CD4-positive, CD25-positive, alpha-beta regulatory T cell (primary cell): Measurements from ENCODE around the gene OTOA. TPM values are rescaled to one million over a fixed set of nuclear protein-coding genes. Genes with fewer than 3 reads are reported as not detected.
"Not testable (repeated sequence)": the region's sequence is repeated elsewhere in the genome, so short reads cannot be mapped to it uniquely, and the experiment has no call there.

ENCODE experiments used
- ATAC-seq, 2 donors: fragments of 150-1000 bp; cut with Tn5 transposase; one replicate each; pipeline ENCODE4 v1.10.0; 2021; ENCODE audit warnings: low read depth in 2 of 2, moderate number of reproducible peaks in 2 of 2, moderate library complexity in 1 of 2
- DNase-seq, 3 donors: peaks; one replicate each; pipeline versions ENCODE4 v3.0.0 to v3.0.0-alpha.2; 2012 to 2022; ENCODE audit warnings: mixed read lengths in 1 of 3
- H3K27ac ChIP-seq: one replicate; pipeline ENCODE4 v1.7.0; 2013; ENCODE audit warnings: mild to moderate bottlenecking, low read length; ENCODE audit not compliant: insufficient read depth, poor library complexity, severe bottlenecking
- H3K27me3 ChIP-seq: one replicate; pipeline ENCODE4 v1.7.0; 2013; ENCODE audit warnings: low read length; ENCODE audit not compliant: control insufficient read depth, insufficient read depth
- H3K36me3 ChIP-seq: one replicate; pipeline ENCODE4 v1.7.0; 2013; ENCODE audit warnings: mild to moderate bottlenecking, low read length, moderate library complexity; ENCODE audit not compliant: control insufficient read depth, insufficient read depth
- H3K4me1 ChIP-seq: 2 replicates; pipeline ENCODE4 v1.7.0; 2013; ENCODE audit warnings: mild to moderate bottlenecking, low read length; ENCODE audit not compliant: insufficient read depth, control insufficient read depth, poor library complexity, severe bottlenecking
- H3K4me3 ChIP-seq: one replicate; pipeline ENCODE4 v1.7.0; 2013; ENCODE audit warnings: low read depth, mild to moderate bottlenecking, low read length, moderate library complexity
- H3K9me3 ChIP-seq, 2 experiments: 1 replicate in 1 of 2; 2 replicates in 1 of 2; pipeline ENCODE4 v1.7.0; 2013; ENCODE audit warnings: low read length in 2 of 2, mild to moderate bottlenecking in 1 of 2, moderate library complexity in 1 of 2; ENCODE audit not compliant: control insufficient read depth in 2 of 2
- H3K27ac Mint-ChIP-seq, 3 donors: one replicate each; pipeline ENCODE4 v1.8.0; 2020 to 2022; ENCODE audit warnings: mild to moderate bottlenecking in 3 of 3, mixed read lengths in 3 of 3, moderate library complexity in 2 of 3
- H3K27me3 Mint-ChIP-seq: one replicate; pipeline ENCODE4 v1.8.0; 2022; ENCODE audit warnings: mild to moderate bottlenecking, mixed read lengths
- H3K36me3 Mint-ChIP-seq: one replicate; pipeline ENCODE4 v1.8.0; 2020; ENCODE audit warnings: mixed read lengths
- H3K4me1 Mint-ChIP-seq, 4 donors: one replicate each; pipeline ENCODE4 v1.8.0; 2020 to 2022; ENCODE audit warnings: mixed read lengths in 4 of 4, mild to moderate bottlenecking in 1 of 4
- H3K4me3 Mint-ChIP-seq, 4 donors: one replicate each; pipeline ENCODE4 v1.8.0; 2020 to 2022; ENCODE audit warnings: mild to moderate bottlenecking in 4 of 4, mixed read lengths in 4 of 4, moderate library complexity in 3 of 4
- H3K9me3 Mint-ChIP-seq, 7 donors: one replicate each; pipeline ENCODE4 v1.8.0; 2020 to 2022; ENCODE audit warnings: mixed read lengths in 7 of 7, mild to moderate bottlenecking in 3 of 7, moderate library complexity in 2 of 7
- polyA plus RNA-seq, 4 donors: library from polyadenylated mRNA; unstranded; fragments of 300-500 nt; fragmentation: Illumina TruSeq; gene quantifications; one replicate each; pipeline ENCODE4 v1.2.3, GENCODE V29; 2021
- total RNA-seq: library from RNA; stranded (reverse); gene quantifications from one replicate; pipeline ENCODE4 v1.2.3, GENCODE V29; 2022

OTOA gene
- total and polyA plus RNA-seq, 5 donors from 2014 or later: not detected

GRCh38 chr16:21793310-21793709 lies 129.5 kb downstream of the OTOA start:
- H3K27me3 ChIP-seq, H3K4me1 ChIP-seq, H3K4me1 Mint-ChIP-seq, H3K36me3 ChIP-seq, H3K9me3 ChIP-seq, ATAC-seq, H3K4me3 Mint-ChIP-seq, H3K9me3 Mint-ChIP-seq, H3K36me3 Mint-ChIP-seq, DNase-seq, H3K27me3 Mint-ChIP-seq, H3K27ac ChIP-seq, H3K27ac Mint-ChIP-seq, H3K4me3 ChIP-seq: not testable (repeated sequence)

GRCh38 chr16:21798601-21799000 lies 134.8 kb downstream of the OTOA start:
- not testable (repeated sequence) for H3K27ac ChIP-seq, H3K4me3 ChIP-seq, H3K27me3 ChIP-seq, H3K27ac Mint-ChIP-seq, H3K4me1 ChIP-seq, H3K27me3 Mint-ChIP-seq, H3K36me3 ChIP-seq, DNase-seq, H3K4me3 Mint-ChIP-seq, H3K4me1 Mint-ChIP-seq, H3K9me3 Mint-ChIP-seq, H3K9me3 ChIP-seq, ATAC-seq
- H3K36me3 Mint-ChIP-seq: peaks cover 11% of the 10 kb centered on the region

GRCh38 chr16:21801538-21802374 lies 138.0 kb downstream of the OTOA start:
- H3K36me3 Mint-ChIP-seq, H3K27ac ChIP-seq, H3K9me3 Mint-ChIP-seq, H3K4me3 ChIP-seq, H3K27me3 ChIP-seq, H3K4me1 ChIP-seq, H3K4me1 Mint-ChIP-seq, H3K27me3 Mint-ChIP-seq, H3K4me3 Mint-ChIP-seq, H3K9me3 ChIP-seq, H3K36me3 ChIP-seq: not testable (repeated sequence)
- DNase-seq: peak in 1 of 3 donors; percentile 48
- ATAC-seq: peak; percentile 55 to 58
- H3K27ac Mint-ChIP-seq: peak overlapping the region; percentile 32 to 34 (median 33)

- not testable (repeated sequence) for ATAC-seq, H3K27ac ChIP-seq, DNase-seq, H3K9me3 ChIP-seq, H3K4me3 ChIP-seq, H3K4me1 ChIP-seq, H3K4me3 Mint-ChIP-seq, H3K36me3 Mint-ChIP-seq, H3K27me3 Mint-ChIP-seq, H3K27me3 ChIP-seq, H3K4me1 Mint-ChIP-seq, H3K9me3 Mint-ChIP-seq, H3K36me3 ChIP-seq
- peak overlapping the region in 1 of 3 donors; percentile 32 for H3K27ac Mint-ChIP-seq
These were observed 138.6 kb downstream of the OTOA start for GRCh38 chr16:21802375-21802663.

Other genes with a start within 250 kb of the OTOA start
- gene METTL9, start 64.4 kb upstream of the OTOA start, total RNA-seq: 69.9 TPM
- 100 to 1,000 TPM; 108 to 141 (median 123) TPM for gene METTL9, start 64.4 kb upstream of the OTOA start, polyA plus RNA-seq
- 0.25 TPM for gene IGSF6, start 11.4 kb upstream of the OTOA start, total RNA-seq
- 1 to 10 TPM in 1 of 4 donors, under 1 TPM in 3; 0.13 to 1.1 (median 0.19) TPM for gene IGSF6, start 11.4 kb upstream of the OTOA start, polyA plus RNA-seq
- 411 TPM for gene NPIPB4, start 193.8 kb downstream of the OTOA start, total RNA-seq
- gene NPIPB4, start 193.8 kb downstream of the OTOA start, polyA plus RNA-seq: 1 to 10 TPM; 3.2 to 5.2 (median 4.1) TPM